WTC11 (cell line): ENCODE data around the gene CCDC85A. TPM values are rescaled to one million over a fixed set of nuclear protein-coding genes. Genes with fewer than 3 reads are reported as not detected.

Experiments used
- ATAC-seq: fragments of 200-7000 bp; cut with Tn5 transposase; 2 replicates; pipeline ENCODE4 v1.10.0; 2021; ENCODE audit warnings: mild to moderate bottlenecking, moderate library complexity
- CTCF ChIA-PET: fragments of 300-600 bp; sonication (Branson Sonifier 250); formaldehyde crosslinking; loops from one replicate; lab custom pipeline; 2021; ENCODE audit warnings: antibody characterized with exemption; lab: Charles Lee
- POLR2A ChIA-PET: fragments of 350-600 bp; sonication (Branson Sonifier 250); formaldehyde crosslinking; loops from one replicate; lab custom pipeline; 2021; ENCODE audit warnings: antibody characterized with exemption; lab: Charles Lee
- DNase-seq: peaks from one replicate; pipeline ENCODE4 v3.0.0; 2021; ENCODE audit warnings: low spot score
- H3K27ac Mint-ChIP-seq: 2 replicates; pipeline ENCODE4 v1.8.0; 2021; ENCODE audit warnings: mixed read lengths
- H3K27me3 Mint-ChIP-seq: 2 replicates; pipeline ENCODE4 v1.8.0; 2021; ENCODE audit warnings: low read depth, mild to moderate bottlenecking, moderate library complexity, mixed read lengths
- H3K36me3 Mint-ChIP-seq: 2 replicates; pipeline ENCODE4 v1.8.0; 2021; ENCODE audit warnings: mixed read lengths
- H3K4me1 Mint-ChIP-seq: 2 replicates; pipeline ENCODE4 v1.8.0; 2022; ENCODE audit warnings: mixed read lengths
- H3K4me3 Mint-ChIP-seq: 2 replicates; pipeline ENCODE4 v1.8.0; 2021; ENCODE audit warnings: mild to moderate bottlenecking, moderate library complexity, mixed read lengths
- H3K9me3 Mint-ChIP-seq: 2 replicates; pipeline ENCODE4 v1.8.0; 2021; ENCODE audit warnings: mixed read lengths
- CBFB ChIP-seq: sonication (generic); formaldehyde crosslinking; IDR thresholded peaks from 2 replicates; pipeline ENCODE4 v1.8.1; 2022; ENCODE audit warnings: mild to moderate bottlenecking, low read depth, missing genetic modification reagents
- CDX4 ChIP-seq: fragments of 250-450 bp; sonication (Bioruptor Pico); IDR thresholded peaks from 2 replicates; pipeline ENCODE4 v1.9.0; 2021; ENCODE audit warnings: moderate library complexity, mild to moderate bottlenecking, inconsistent platforms, borderline replicate concordance
- FOXJ3 ChIP-seq: sonication (generic); formaldehyde crosslinking; IDR thresholded peaks from 2 replicates; pipeline ENCODE4 v1.9.0; 2021; ENCODE audit warnings: missing genetic modification reagents, mild to moderate bottlenecking, borderline replicate concordance
- GTF2I ChIP-seq: fragments of 250-450 bp; sonication (Bioruptor Pico); conservative IDR thresholded peaks from 2 replicates; pipeline ENCODE4 v1.4.0; 2021; ENCODE audit warnings: mild to moderate bottlenecking
- HMGA2 ChIP-seq: fragments of 250-450 bp; sonication (Bioruptor Pico); IDR thresholded peaks from 2 replicates; pipeline ENCODE4 v1.4.0; 2021; ENCODE audit warnings: mild to moderate bottlenecking, moderate library complexity
- STAT6 ChIP-seq: sonication (generic); formaldehyde crosslinking; conservative IDR thresholded peaks from 2 replicates; pipeline ENCODE4 v1.8.1; 2023; ENCODE audit warnings: mild to moderate bottlenecking, low read depth, missing genetic modification reagents, moderate library complexity
- USF1 ChIP-seq: sonication (generic); formaldehyde crosslinking; IDR thresholded peaks from 2 replicates; pipeline ENCODE4 v1.8.0; 2022; ENCODE audit warnings: mild to moderate bottlenecking, missing genetic modification reagents
- ZNF263 ChIP-seq: sonication (generic); formaldehyde crosslinking; IDR thresholded peaks from 2 replicates; pipeline ENCODE4 v1.8.1; 2022; ENCODE audit warnings: low read depth, mild to moderate bottlenecking, moderate library complexity, missing genetic modification reagents
- ZNF317 ChIP-seq: sonication (generic); formaldehyde crosslinking; IDR thresholded peaks from 2 replicates; pipeline ENCODE4 v1.8.1; 2023; ENCODE audit warnings: low read depth, mild to moderate bottlenecking, moderate library complexity, missing genetic modification reagents, borderline replicate concordance
- ZNF396 ChIP-seq: fragments of 250-450 bp; sonication (Bioruptor Pico); IDR thresholded peaks from 2 replicates; pipeline ENCODE4 v1.8.0; 2021; ENCODE audit warnings: mild to moderate bottlenecking, moderate library complexity, borderline replicate concordance
- ZNF416 ChIP-seq: fragments of 250-450 bp; sonication (Bioruptor Pico); IDR thresholded peaks from 2 replicates; pipeline ENCODE4 v1.9.0; 2021; ENCODE audit warnings: mild to moderate bottlenecking, inconsistent platforms
- ZNF423 ChIP-seq: fragments of 250-450 bp; sonication (Bioruptor Pico); IDR thresholded peaks from 2 replicates; pipeline ENCODE4 v2.1.2; 2022; ENCODE audit warnings: mild to moderate bottlenecking, moderate library complexity
- ZNF671 ChIP-seq: fragments of 250-450 bp; sonication (Bioruptor Pico); IDR thresholded peaks from 2 replicates; pipeline ENCODE4 v1.8.0; 2021; ENCODE audit warnings: mild to moderate bottlenecking
- total RNA-seq: library from RNA; stranded (reverse); gene quantifications from 3 replicates; pipeline ENCODE4 v1.2.3, GENCODE V29; 2021
- TF ChIP-seq, protein P1 (sequence below): sonication (generic); formaldehyde crosslinking; IDR thresholded peaks from 2 replicates; pipeline ENCODE4 v1.8.0; 2023; ENCODE audit warnings: mild to moderate bottlenecking, missing genetic modification reagents
- TF ChIP-seq, protein P2 (sequence below): fragments of 250-450 bp; sonication (Bioruptor Pico); conservative IDR thresholded peaks from 2 replicates; pipeline ENCODE4 v1.9.0; 2021; ENCODE audit warnings: mild to moderate bottlenecking

Gene CCDC85A
- total RNA-seq, 1 experiment from 2014 or later: 0.22 TPM

DNA sequence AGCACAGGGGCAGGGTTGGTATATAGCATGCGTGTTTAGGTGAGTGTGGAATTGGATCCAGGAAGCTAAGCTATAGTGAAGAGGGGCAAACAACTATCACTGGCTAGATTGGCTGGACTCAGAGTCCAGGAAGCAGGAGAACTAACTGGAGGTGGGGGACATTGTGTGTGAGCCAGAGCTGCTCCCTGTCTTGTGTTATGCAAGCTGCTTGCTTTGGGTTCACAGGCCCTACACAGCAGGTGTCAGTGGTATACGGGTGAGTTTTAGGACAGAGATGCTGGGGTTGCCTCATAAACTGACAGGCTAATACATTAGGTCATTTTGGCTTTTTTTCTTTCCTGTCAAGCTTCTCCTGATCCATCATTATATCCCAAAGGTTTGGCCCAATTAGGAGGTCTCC lies 87.5 kb downstream of the CCDC85A start (continued):
- TF ChIP-seq, protein P1, sequence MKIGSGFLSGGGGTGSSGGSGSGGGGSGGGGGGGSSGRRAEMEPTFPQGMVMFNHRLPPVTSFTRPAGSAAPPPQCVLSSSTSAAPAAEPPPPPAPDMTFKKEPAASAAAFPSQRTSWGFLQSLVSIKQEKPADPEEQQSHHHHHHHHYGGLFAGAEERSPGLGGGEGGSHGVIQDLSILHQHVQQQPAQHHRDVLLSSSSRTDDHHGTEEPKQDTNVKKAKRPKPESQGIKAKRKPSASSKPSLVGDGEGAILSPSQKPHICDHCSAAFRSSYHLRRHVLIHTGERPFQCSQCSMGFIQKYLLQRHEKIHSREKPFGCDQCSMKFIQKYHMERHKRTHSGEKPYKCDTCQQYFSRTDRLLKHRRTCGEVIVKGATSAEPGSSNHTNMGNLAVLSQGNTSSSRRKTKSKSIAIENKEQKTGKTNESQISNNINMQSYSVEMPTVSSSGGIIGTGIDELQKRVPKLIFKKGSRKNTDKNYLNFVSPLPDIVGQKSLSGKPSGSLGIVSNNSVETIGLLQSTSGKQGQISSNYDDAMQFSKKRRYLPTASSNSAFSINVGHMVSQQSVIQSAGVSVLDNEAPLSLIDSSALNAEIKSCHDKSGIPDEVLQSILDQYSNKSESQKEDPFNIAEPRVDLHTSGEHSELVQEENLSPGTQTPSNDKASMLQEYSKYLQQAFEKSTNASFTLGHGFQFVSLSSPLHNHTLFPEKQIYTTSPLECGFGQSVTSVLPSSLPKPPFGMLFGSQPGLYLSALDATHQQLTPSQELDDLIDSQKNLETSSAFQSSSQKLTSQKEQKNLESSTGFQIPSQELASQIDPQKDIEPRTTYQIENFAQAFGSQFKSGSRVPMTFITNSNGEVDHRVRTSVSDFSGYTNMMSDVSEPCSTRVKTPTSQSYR (CRISPR knock-in tag): no peak
- TF ChIP-seq, protein P2, sequence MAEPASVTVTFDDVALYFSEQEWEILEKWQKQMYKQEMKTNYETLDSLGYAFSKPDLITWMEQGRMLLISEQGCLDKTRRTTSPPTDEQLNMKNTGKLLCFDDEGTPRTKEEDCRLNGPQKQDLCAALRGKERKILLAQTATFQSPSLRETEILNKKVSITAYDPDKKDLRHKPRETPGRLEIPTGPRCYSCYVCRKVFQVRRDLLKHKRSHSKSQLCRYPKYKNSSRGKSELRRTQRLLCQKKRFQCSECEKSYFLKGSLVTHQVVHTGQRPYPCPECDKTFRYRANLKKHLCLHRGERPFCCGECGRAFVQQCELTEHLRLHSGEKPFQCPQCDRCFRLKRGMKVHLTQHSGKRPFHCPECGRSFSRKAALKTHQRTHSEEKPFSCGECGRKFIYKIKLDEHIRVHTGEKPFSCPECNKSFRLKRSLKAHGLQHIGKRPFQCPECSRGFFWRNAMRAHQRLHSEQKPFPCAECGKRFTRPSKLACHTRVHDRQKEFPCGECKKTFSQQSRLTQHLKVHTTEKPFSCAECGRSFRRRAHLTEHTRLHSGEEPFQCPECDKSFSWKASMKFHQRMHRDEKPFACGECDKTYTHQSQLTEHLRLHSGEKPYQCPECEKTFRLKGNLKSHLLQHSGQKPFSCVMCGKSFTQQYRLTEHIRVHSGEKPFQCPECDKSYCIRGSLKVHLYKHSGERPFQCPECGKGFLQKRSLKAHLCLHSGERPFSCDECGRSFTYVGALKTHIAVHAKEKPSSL (CRISPR knock-in tag): no peak
- TF ChIP-seq ZNF396 (CRISPR knock-in tag) (no peak), CDX4 (CRISPR knock-in tag) (no peak), GTF2I (no peak), USF1 (CRISPR knock-in tag) (no peak), ZNF423 (CRISPR knock-in tag) (no peak)

DNA sequence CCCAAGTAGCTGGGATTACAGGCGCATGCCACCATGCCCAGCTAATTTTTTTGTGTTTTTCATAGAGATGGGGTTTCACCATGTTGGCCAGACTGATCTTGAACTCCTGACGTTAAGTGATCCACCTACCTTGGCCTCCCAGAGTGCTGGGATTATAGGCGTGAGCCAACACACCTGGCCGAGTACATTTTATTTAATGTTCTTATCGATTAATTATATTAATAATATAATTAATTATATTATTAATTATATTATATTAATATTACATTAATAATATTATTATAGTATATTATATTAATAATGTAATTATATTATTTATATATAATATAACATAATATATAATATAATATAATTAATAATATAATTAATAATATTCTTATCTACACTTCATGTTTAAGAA lies 101.4 kb downstream of the CCDC85A start:
- TF ChIP-seq HMGA2 (CRISPR knock-in tag) (peak; percentile 95), ZNF263 (CRISPR knock-in tag) (no peak)
- Mint-ChIP-seq H3K9me3 (peaks cover 4% of the 10 kb centered on the region; the same call in 1 of the 2 replicates), H3K4me1 (no peaks in the 10 kb centered on the region), H3K4me3 (no peak overlapping the region), H3K36me3 (no peaks in the 10 kb centered on the region), H3K27me3 (no peaks in the 10 kb centered on the region), H3K27ac (no peak overlapping the region)
- DNase-seq (no peak), ATAC-seq (no peak)
- CTCF ChIA-PET: no interaction called here
- POLR2A ChIA-PET: no interaction called here

DNA sequence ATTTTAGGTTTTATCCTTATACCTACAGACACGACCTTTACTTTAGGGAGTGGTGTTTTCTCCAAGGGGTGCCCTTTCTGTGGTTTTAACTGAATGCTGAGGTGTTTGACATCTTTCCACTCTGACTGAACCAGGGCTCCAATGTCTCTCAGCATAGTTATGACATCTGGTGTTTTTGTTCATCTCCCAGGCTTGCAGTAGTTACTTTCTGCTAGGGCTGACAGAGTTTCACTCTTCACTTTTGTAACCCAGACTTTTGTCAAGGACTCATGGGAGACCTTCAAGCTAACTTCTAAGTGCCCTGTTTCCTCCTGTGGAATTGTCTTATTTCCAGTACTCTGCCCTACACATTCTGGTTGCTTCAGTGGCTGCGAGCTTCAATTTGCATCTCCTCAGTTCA lies 103.1 kb downstream of the CCDC85A start:
- no peak overlapping the region for H3K27ac Mint-ChIP-seq
- no peaks in the 10 kb centered on the region for H3K36me3 Mint-ChIP-seq
- peaks cover 4% of the 10 kb centered on the region; the same call in 1 of the 2 replicates for H3K9me3 Mint-ChIP-seq

More for the DNA sequence above, 103.1 kb downstream of the CCDC85A start:
- Mint-ChIP-seq H3K27me3 (no peaks in the 10 kb centered on the region), H3K4me1 (no peaks in the 10 kb centered on the region), H3K4me3 (no peak overlapping the region)
- TF ChIP-seq CBFB (CRISPR knock-in tag) (no peak), ZNF317 (CRISPR knock-in tag) (no peak), FOXJ3 (CRISPR knock-in tag) (no peak), STAT6 (no peak), ZNF416 (CRISPR knock-in tag) (no peak), ZNF671 (CRISPR knock-in tag) (no peak)
- TF ChIP-seq, protein P1 (CRISPR knock-in tag): no peak
- ChIA-PET POLR2A (no interaction called here), CTCF (no interaction called here)
- DNase-seq (no peak), ATAC-seq (no peak)
